Smooth muscle cell (in vitro differentiated cells): ENCODE results near the gene CNTN1. TPM values are rescaled to one million over a fixed set of nuclear protein-coding genes. Genes with fewer than 3 reads are reported as not detected.

ENCODE experiments used
- DNase-seq: peaks from one replicate; lab custom pipeline; 2025; ENCODE audit not compliant: unreplicated experiment; lab: John Stamatoyannopoulos, UW
- H2AFZ ChIP-seq: fragments of 200-600 bp; sonication (generic); 2 replicates; pipeline ENCODE4 v1.6.0; 2016; ENCODE audit warnings: antibody characterized with exemption, low read depth, mild to moderate bottlenecking
- H3F3A ChIP-seq: fragments of 200-600 bp; sonication (generic); 2 replicates; pipeline ENCODE4 v1.6.0; 2017; ENCODE audit warnings: antibody characterized with exemption, low read depth
- H3K27ac ChIP-seq: fragments of 200-600 bp; sonication (generic); 2 replicates; pipeline ENCODE4 v1.5.1; 2016; ENCODE audit warnings: low read depth, mild to moderate bottlenecking
- H3K27me3 ChIP-seq: fragments of 200-600 bp; sonication (generic); 2 replicates; pipeline ENCODE4 v1.6.1; 2016; ENCODE audit warnings: low read depth, mild to moderate bottlenecking
- H3K36me3 ChIP-seq: fragments of 200-600 bp; sonication (generic); 2 replicates; pipeline ENCODE4 v1.5.1; 2016; ENCODE audit warnings: low read depth
- H3K4me1 ChIP-seq: fragments of 200-600 bp; sonication (generic); 2 replicates; pipeline ENCODE4 v1.5.1; 2016; ENCODE audit warnings: low read depth
- H3K4me2 ChIP-seq: fragments of 200-600 bp; sonication (generic); 2 replicates; pipeline ENCODE4 v1.6.0; 2016; ENCODE audit warnings: mild to moderate bottlenecking
- H3K4me3 ChIP-seq: fragments of 200-600 bp; sonication (generic); 2 replicates; pipeline ENCODE4 v1.5.1; 2016; ENCODE audit warnings: mild to moderate bottlenecking
- H3K79me2 ChIP-seq: fragments of 200-600 bp; sonication (generic); 2 replicates; pipeline ENCODE4 v1.6.0; 2016; ENCODE audit warnings: low read depth, mild to moderate bottlenecking
- H3K9ac ChIP-seq: fragments of 200-600 bp; sonication (generic); 2 replicates; pipeline ENCODE4 v1.6.0; 2016; ENCODE audit warnings: low read depth
- H3K9me3 ChIP-seq: fragments of 200-600 bp; sonication (generic); replicated peaks from 2 replicates; pipeline ENCODE4 v1.5.1; 2016; ENCODE audit warnings: low read depth
- H4K20me1 ChIP-seq: fragments of 200-600 bp; sonication (generic); 2 replicates; pipeline ENCODE4 v1.6.0; 2016; ENCODE audit warnings: low read depth
- CTCF ChIP-seq: fragments of 200-600 bp; sonication (generic); IDR thresholded peaks from 2 replicates; pipeline ENCODE4 v1.5.1; 2017; ENCODE audit warnings: borderline replicate concordance, mild to moderate bottlenecking, antibody characterized with exemption; ENCODE audit not compliant: insufficient read depth, poor library complexity, severe bottlenecking
- WGBS: methylation state at CpG from one replicate; pipeline ENCODE4 v1.1.7; 2016; ENCODE audit warnings: low lambda C conversion rate; 5-methylcytosine and 5-hydroxymethylcytosine counted together
- polyA plus RNA-seq: library from polyadenylated mRNA; unstranded; fragments of >200 nt; fragmentation: Nextera tagmentation; extraction: Ambion mirVana; gene quantifications from 2 replicates; pipeline ENCODE4 v1.2.1, GENCODE V29; 2016
- total RNA-seq: library from RNA; depleted of rRNA; stranded (reverse); fragments of >200 nt; gene quantifications from 2 replicates; pipeline ENCODE4 v1.2.3, GENCODE V29; 2014

CNTN1 gene
- total and polyA plus RNA-seq, 2 experiments from 2014 or later = 0.37 to 0.94 TPM

GRCh38 chr12:40833818-40834217 is 141.6 kb downstream of the CNTN1 start:
- no peak for TF ChIP-seq CTCF

GRCh38 chr12:40834321-40834720 is 142.1 kb downstream of the CNTN1 start:
- no peaks in the 10 kb centered on the region for H3K27me3 ChIP-seq
- H3K9ac ChIP-seq = no peak overlapping the region

More at GRCh38 chr12:40833818-40834217, 141.6 kb downstream of the CNTN1 start:
- no peaks in the 10 kb centered on the region for H3K79me2 ChIP-seq
- peaks cover 5% of the 10 kb centered on the region for H3K4me1 ChIP-seq
- no peak overlapping the region for H3K9ac ChIP-seq
- DNase-seq = no peak
- no peak overlapping the region for H3K27ac ChIP-seq
- no peaks in the 10 kb centered on the region for H4K20me1 ChIP-seq
- H2AFZ ChIP-seq = no peak overlapping the region
- H3K4me3 ChIP-seq = no peak overlapping the region
- H3K27me3 ChIP-seq = no peaks in the 10 kb centered on the region
- no peaks in the 10 kb centered on the region for H3K9me3 ChIP-seq
- no peaks in the 10 kb centered on the region for H3K36me3 ChIP-seq
- H3F3A ChIP-seq = no peaks in the 10 kb centered on the region
- no peak overlapping the region for H3K4me2 ChIP-seq
- WGBS = 94% methylated on average over 2 of the region's 2 CpGs

GRCh38 chr12:40837891-40838429 is 145.7 kb downstream of the CNTN1 start:
- Histone ChIP-seq H3K4me1 (no peaks in the 10 kb centered on the region), H3K36me3 (no peaks in the 10 kb centered on the region), H3K9me3 (no peaks in the 10 kb centered on the region), H3K4me3 (no peak overlapping the region), H3F3A (no peaks in the 10 kb centered on the region), H3K4me2 (no peak overlapping the region), H3K27ac (no peak overlapping the region), H4K20me1 (no peaks in the 10 kb centered on the region), H3K79me2 (no peaks in the 10 kb centered on the region), H3K27me3 (no peaks in the 10 kb centered on the region), H3K9ac (no peak overlapping the region), H2AFZ (no peak overlapping the region)
- DNase-seq = no peak
- WGBS = 96% methylated on average over 6 of the region's 6 CpGs
- TF ChIP-seq CTCF = no peak

More at GRCh38 chr12:40834321-40834720, 142.1 kb downstream of the CNTN1 start:
- H3K9me3 ChIP-seq = no peaks in the 10 kb centered on the region
- no peak overlapping the region for H2AFZ ChIP-seq
- no peak overlapping the region for H3K4me2 ChIP-seq
- H3K36me3 ChIP-seq = no peaks in the 10 kb centered on the region
- no peak overlapping the region for H3K27ac ChIP-seq
- H3F3A ChIP-seq = no peaks in the 10 kb centered on the region
- no peaks in the 10 kb centered on the region for H4K20me1 ChIP-seq
- no peak for DNase-seq
- no peaks in the 10 kb centered on the region for H3K79me2 ChIP-seq
- H3K4me1 ChIP-seq = peaks cover 5% of the 10 kb centered on the region
- 84% methylated on average over 5 of the region's 5 CpGs for WGBS
- no peak overlapping the region for H3K4me3 ChIP-seq
- TF ChIP-seq CTCF = no peak

GRCh38 chr12:40843495-40843894 is 151.3 kb downstream of the CNTN1 start:
- no peak for DNase-seq
- Histone ChIP-seq H2AFZ (no peak overlapping the region), H4K20me1 (no peaks in the 10 kb centered on the region), H3K4me3 (no peak overlapping the region), H3K4me2 (no peak overlapping the region), H3K36me3 (no peaks in the 10 kb centered on the region), H3K79me2 (no peaks in the 10 kb centered on the region), H3F3A (no peaks in the 10 kb centered on the region), H3K9me3 (no peaks in the 10 kb centered on the region), H3K9ac (no peak overlapping the region), H3K27ac (no peak overlapping the region), H3K4me1 (no peaks in the 10 kb centered on the region), H3K27me3 (no peaks in the 10 kb centered on the region)
- TF ChIP-seq CTCF = no peak
- WGBS = 80% methylated on average over 3 of the region's 3 CpGs
